AG10803 (cell line): Measurements from ENCODE around the gene KPNA2.
"Not testable (repeated sequence)": the region's sequence is repeated elsewhere in the genome, so short reads cannot be mapped to it uniquely, and the experiment has no call there.

Experiments used
- DNase-seq: peaks from one replicate; pipeline ENCODE4 v3.0.0; 2010; ENCODE audit warnings: low read depth
- H3K4me3 ChIP-seq: 2 replicates; pipeline ENCODE4 v1.5.1; 2011; ENCODE audit warnings: mild to moderate bottlenecking, low read length, control low read depth
- TF ChIP-seq, protein P1 (sequence below): conservative IDR thresholded peaks from 2 replicates; pipeline ENCODE4 v1.5.1; 2011; ENCODE audit warnings: mild to moderate bottlenecking, low read length, control low read depth, inconsistent platforms

KPNA2 gene

GRCh38 chr17:68054296-68054900 is 18.9 kb downstream of the KPNA2 start:
- peak; percentile 94 for DNase-seq
- H3K4me3 ChIP-seq = peak overlapping the region; percentile 12
- TF ChIP-seq, protein P1, sequence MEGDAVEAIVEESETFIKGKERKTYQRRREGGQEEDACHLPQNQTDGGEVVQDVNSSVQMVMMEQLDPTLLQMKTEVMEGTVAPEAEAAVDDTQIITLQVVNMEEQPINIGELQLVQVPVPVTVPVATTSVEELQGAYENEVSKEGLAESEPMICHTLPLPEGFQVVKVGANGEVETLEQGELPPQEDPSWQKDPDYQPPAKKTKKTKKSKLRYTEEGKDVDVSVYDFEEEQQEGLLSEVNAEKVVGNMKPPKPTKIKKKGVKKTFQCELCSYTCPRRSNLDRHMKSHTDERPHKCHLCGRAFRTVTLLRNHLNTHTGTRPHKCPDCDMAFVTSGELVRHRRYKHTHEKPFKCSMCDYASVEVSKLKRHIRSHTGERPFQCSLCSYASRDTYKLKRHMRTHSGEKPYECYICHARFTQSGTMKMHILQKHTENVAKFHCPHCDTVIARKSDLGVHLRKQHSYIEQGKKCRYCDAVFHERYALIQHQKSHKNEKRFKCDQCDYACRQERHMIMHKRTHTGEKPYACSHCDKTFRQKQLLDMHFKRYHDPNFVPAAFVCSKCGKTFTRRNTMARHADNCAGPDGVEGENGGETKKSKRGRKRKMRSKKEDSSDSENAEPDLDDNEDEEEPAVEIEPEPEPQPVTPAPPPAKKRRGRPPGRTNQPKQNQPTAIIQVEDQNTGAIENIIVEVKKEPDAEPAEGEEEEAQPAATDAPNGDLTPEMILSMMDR = no peak

GRCh38 chr17:68057531-68057952 is 22.0 kb downstream of the KPNA2 start:
- TF ChIP-seq, protein P1 = peak; percentile 64
- DNase-seq = peak; percentile 82
- H3K4me3 ChIP-seq = no peak overlapping the region

GRCh38 chr17:68060336-68060735 is 24.8 kb downstream of the KPNA2 start:
- no peak for DNase-seq
- H3K4me3 ChIP-seq = no peak overlapping the region
- TF ChIP-seq, protein P1 = no peak

DNA sequence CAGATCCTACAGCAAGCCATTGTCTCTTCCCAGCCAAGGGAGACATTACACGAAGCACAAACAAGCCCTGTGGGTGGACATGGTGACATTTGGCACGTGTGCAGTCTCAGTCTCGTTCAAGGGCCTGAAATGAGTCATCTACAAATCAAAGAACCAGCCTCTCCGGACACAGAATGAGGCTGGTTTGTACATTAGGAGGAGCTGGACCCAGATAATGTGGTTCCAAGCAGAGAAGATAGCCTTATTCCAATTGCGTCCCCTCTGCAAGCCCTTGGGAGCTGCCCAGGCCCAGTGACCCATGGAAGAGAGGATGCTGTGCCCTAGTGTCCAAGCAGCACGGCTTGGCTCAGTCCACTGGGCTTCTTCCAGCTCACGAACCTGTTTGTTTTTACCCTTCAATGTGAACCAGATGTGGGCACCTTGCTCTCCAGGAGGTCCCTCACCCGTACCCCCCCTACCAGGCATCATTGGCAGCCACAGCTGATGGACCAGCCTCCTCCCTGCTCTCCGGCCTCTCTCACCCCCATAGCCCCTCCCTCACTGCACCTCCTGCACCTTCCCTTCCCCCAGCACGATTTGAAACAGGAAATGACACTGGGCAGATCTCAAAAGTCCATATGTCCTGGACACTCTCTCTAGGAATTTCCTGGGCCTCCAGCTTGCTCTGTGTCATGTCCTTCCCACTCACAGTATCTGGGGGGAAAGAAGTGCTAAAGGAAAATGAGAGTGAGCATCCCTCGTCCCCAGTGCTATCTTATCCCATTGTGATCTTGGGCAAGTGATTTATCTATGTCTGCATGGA is 26.2 kb downstream of the KPNA2 start:
- TF ChIP-seq, protein P1 = no peak
- DNase-seq = peak; percentile 44
- H3K4me3 ChIP-seq = no peak overlapping the region

GRCh38 chr17:68065366-68065765 is 29.8 kb downstream of the KPNA2 start:
- not testable (repeated sequence) for H3K4me3 ChIP-seq, DNase-seq

DNA sequence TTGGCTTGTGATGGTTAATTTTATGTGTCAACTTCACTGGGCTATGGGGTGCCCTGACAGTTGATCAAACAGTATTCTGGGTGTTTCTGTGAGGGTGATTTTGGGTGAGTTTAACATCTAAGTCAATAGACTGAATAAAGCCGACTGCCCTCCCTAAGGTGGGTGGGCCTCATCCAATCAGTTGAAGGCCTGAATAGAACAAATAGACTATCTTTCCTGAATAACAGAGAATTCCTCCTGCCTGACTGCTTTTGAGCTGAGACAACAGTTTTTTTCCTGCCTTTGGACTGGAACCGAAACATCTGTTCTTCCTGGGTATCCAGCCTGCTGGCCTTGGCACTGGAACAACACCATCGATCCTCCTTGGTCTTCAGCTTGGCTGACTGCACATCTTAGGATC is 33.0 kb downstream of the KPNA2 start:
- not testable (repeated sequence) for DNase-seq

GRCh38 chr17:68070582-68071444 is 35.3 kb downstream of the KPNA2 start:
- not testable (repeated sequence) for DNase-seq, H3K4me3 ChIP-seq

More for the DNA sequence above, 33.0 kb downstream of the KPNA2 start:
- not testable (repeated sequence) for H3K4me3 ChIP-seq

DNA sequence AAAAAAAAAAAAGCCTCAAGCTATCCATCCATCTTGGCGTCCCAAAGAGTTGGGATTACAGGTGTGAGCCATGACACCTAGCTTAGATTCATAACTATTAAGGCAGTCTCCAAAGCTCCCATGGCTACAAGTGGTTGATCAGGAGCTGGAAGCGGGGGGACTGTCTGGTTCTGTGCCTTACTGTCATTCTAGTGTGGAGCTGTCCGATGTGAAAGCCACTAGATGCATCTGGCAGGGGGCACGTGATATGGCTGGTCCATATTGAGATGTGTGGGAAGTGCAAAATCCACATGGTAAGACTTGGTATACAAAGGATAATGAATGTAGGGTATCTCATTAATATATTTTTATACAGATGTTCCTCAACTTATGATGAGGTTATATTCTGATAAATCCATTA is 38.7 kb downstream of the KPNA2 start:
- no peak for DNase-seq
- TF ChIP-seq, protein P1 = no peak
- no peak overlapping the region for H3K4me3 ChIP-seq

DNA sequence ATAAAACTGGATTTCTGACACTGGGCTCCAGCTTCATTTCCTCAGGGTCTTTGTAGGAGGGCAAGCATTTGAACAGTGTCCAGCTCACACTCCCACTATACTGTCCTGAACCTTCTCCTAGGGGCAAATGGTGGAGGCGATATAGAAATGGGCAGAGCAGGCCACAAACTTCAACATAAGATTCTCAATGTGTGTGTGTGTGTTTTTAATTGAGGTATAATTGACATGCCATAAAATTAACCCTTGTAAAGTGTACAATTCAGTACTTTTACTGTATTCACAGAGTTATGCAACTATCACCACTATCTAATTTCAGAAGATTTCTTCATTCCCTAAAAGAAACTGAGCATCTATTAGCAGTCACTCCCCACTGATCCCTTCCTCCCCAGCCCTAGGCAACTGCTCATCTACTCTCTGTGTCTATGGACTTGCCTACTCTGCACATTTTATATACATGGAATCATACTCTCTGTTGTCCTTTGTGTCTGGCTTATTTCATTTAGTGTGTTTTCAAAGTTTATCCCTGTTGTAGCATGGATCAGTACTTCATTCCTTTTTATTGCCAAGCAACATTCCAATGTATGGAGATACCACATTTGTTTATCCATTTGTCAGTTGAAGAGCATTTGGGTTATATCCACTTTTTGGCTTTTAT is 40.5 kb downstream of the KPNA2 start:
- H3K4me3 ChIP-seq, DNase-seq: not testable (repeated sequence)

DNA sequence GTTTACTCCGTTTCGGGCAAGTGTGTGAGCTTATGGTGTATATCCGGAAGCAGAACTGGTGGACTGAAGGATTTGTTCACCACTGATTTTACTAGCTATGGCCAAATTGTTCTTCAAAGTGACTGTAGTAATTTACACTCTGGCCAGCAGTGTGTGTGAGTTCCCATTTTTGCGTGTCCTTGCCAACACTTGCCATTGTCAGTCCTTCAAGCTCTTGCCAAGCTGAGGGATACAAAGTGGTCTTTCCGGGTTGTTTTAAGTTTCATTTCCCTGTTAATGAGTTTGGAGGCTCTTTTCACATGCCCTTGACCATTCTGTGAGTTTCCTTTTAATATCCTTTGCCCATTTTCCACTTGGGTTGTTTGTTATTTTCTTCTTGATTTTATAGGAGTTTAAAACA is 42.0 kb downstream of the KPNA2 start:
- H3K4me3 ChIP-seq, DNase-seq: not testable (repeated sequence)
